Parathyroid adenoma (tissue), 2 donors: Measurements from ENCODE around the gene ARHGAP18.

Experiments
- H2AFZ ChIP-seq: fragments of 300-600 bp; sonication (generic); one replicate; pipeline ENCODE4 v1.7.0; 2017; ENCODE audit warnings: antibody characterized with exemption, mild to moderate bottlenecking
- H3K27ac ChIP-seq: fragments of 300-600 bp; sonication (generic); one replicate; pipeline ENCODE4 v1.7.0; 2017
- H3K27me3 ChIP-seq: fragments of 300-600 bp; sonication (generic); one replicate; pipeline ENCODE4 v1.7.0; 2017; ENCODE audit warnings: low read length; ENCODE audit not compliant: control insufficient read depth, insufficient read depth
- H3K36me3 ChIP-seq: fragments of 300-600 bp; sonication (generic); one replicate; pipeline ENCODE4 v1.7.0; 2017; ENCODE audit warnings: low read length; ENCODE audit not compliant: control insufficient read depth, insufficient read depth
- H3K4me1 ChIP-seq: fragments of 300-600 bp; sonication (generic); one replicate; pipeline ENCODE4 v1.7.0; 2017; ENCODE audit warnings: control low read depth
- H3K4me2 ChIP-seq: fragments of 300-600 bp; sonication (generic); one replicate; pipeline ENCODE4 v1.7.0; 2017; ENCODE audit warnings: low read length
- H3K4me3 ChIP-seq: fragments of 300-600 bp; sonication (generic); one replicate; pipeline ENCODE4 v1.7.0; 2017; ENCODE audit warnings: low read depth, low read length
- H3K79me2 ChIP-seq: fragments of 300-600 bp; sonication (generic); one replicate; pipeline ENCODE4 v1.7.0; 2017; ENCODE audit warnings: control low read depth
- H3K9ac ChIP-seq: fragments of 300-600 bp; sonication (generic); one replicate; pipeline ENCODE4 v1.7.0; 2017; ENCODE audit warnings: mild to moderate bottlenecking
- H3K9me3 ChIP-seq: fragments of 300-600 bp; sonication (generic); one replicate; pipeline ENCODE4 v1.7.0; 2017; ENCODE audit warnings: low read length; ENCODE audit not compliant: control insufficient read depth
- CTCF ChIP-seq: fragments of 300-600 bp; sonication (generic); IDR thresholded peaks from one replicate; pipeline ENCODE4 v1.7.0; 2017; ENCODE audit warnings: antibody characterized with exemption, mild to moderate bottlenecking
- donor health status: primary hyperparathyroidism.

The ARHGAP18 gene

GRCh38 chr6:129705212-129705611, 4.8 kb downstream of the ARHGAP18 start:
- H3K27ac ChIP-seq, result no peak overlapping the region
- peaks cover 7% of the 10 kb centered on the region for H3K4me1 ChIP-seq
- TF ChIP-seq CTCF, result no peak
- H3K4me3 ChIP-seq, result no peak overlapping the region
- H3K9me3 ChIP-seq, result no peaks in the 10 kb centered on the region
- peaks cover 65% of the 10 kb centered on the region for H3K79me2 ChIP-seq
- no peak overlapping the region for H3K9ac ChIP-seq
- no peak overlapping the region for H2AFZ ChIP-seq
- H3K27me3 ChIP-seq, result no peaks in the 10 kb centered on the region
- no peak overlapping the region for H3K4me2 ChIP-seq
- no peaks in the 10 kb centered on the region for H3K36me3 ChIP-seq

- Histone ChIP-seq H3K4me1 (peaks cover 7% of the 10 kb centered on the region), H3K79me2 (peaks cover 67% of the 10 kb centered on the region), H3K27me3 (no peaks in the 10 kb centered on the region), H3K9me3 (no peaks in the 10 kb centered on the region), H3K4me2 (no peak overlapping the region), H3K9ac (no peak overlapping the region), H3K4me3 (no peak overlapping the region), H2AFZ (no peak overlapping the region), H3K36me3 (no peaks in the 10 kb centered on the region), H3K27ac (no peak overlapping the region)
- no peak for TF ChIP-seq CTCF
Observed at GRCh38 chr6:129704708-129705107, 5.3 kb downstream of the ARHGAP18 start.

- Histone ChIP-seq H3K27me3 (no peaks in the 10 kb centered on the region), H3K4me3 (no peak overlapping the region), H3K4me1 (peaks cover 5% of the 10 kb centered on the region), H2AFZ (no peak overlapping the region), H3K27ac (peak overlapping the region; percentile 8), H3K36me3 (no peaks in the 10 kb centered on the region), H3K79me2 (peaks cover 56% of the 10 kb centered on the region), H3K9ac (no peak overlapping the region), H3K9me3 (no peaks in the 10 kb centered on the region), H3K4me2 (peak overlapping the region; percentile 24)
- no peak for TF ChIP-seq CTCF
Observed at GRCh38 chr6:129701721-129702455, 8.1 kb downstream of the ARHGAP18 start.

- H3K79me2 ChIP-seq, result peaks cover 50% of the 10 kb centered on the region
- H3K9me3 ChIP-seq, result no peaks in the 10 kb centered on the region
- H3K36me3 ChIP-seq, result no peaks in the 10 kb centered on the region
- TF ChIP-seq CTCF, result no peak
- H3K4me2 ChIP-seq, result no peak overlapping the region
- no peak overlapping the region for H3K9ac ChIP-seq
- no peak overlapping the region for H3K27ac ChIP-seq
- H3K27me3 ChIP-seq, result no peaks in the 10 kb centered on the region
- no peak overlapping the region for H3K4me3 ChIP-seq
- peaks cover 9% of the 10 kb centered on the region for H3K4me1 ChIP-seq
- H2AFZ ChIP-seq, result no peak overlapping the region
Observed at GRCh38 chr6:129700666-129701065, 9.3 kb downstream of the ARHGAP18 start.

- H3K4me1 ChIP-seq, result peaks cover 15% of the 10 kb centered on the region
- no peak for TF ChIP-seq CTCF
- peaks cover 44% of the 10 kb centered on the region for H3K79me2 ChIP-seq
- H3K4me3 ChIP-seq, result no peak overlapping the region
- no peaks in the 10 kb centered on the region for H3K36me3 ChIP-seq
- no peak overlapping the region for H3K4me2 ChIP-seq
- H3K9ac ChIP-seq, result no peak overlapping the region
- H3K27me3 ChIP-seq, result no peaks in the 10 kb centered on the region
- H3K9me3 ChIP-seq, result no peaks in the 10 kb centered on the region
- no peak overlapping the region for H3K27ac ChIP-seq
- H2AFZ ChIP-seq, result no peak overlapping the region
Observed at GRCh38 chr6:129699659-129700058, 10.3 kb downstream of the ARHGAP18 start.
